NT2/D1 (cell line): ENCODE data around the gene SVBP.

Source experiments
- DNase-seq: peaks from one replicate; pipeline ENCODE4 v3.0.0-alpha.2; 2011; ENCODE audit warnings: low read depth, low spot score
- H3K27me3 ChIP-seq: 2 replicates; pipeline ENCODE4 v1.6.0; 2011; ENCODE audit warnings: mild to moderate bottlenecking; ENCODE audit not compliant: insufficient read length, insufficient read depth
- H3K36me3 ChIP-seq: 2 replicates; pipeline ENCODE4 v1.6.1; 2011; ENCODE audit warnings: mild to moderate bottlenecking, low read length, mixed read lengths; ENCODE audit not compliant: insufficient read depth, insufficient read length
- H3K4me1 ChIP-seq: 2 replicates; pipeline ENCODE4 v1.5.1; 2011; ENCODE audit not compliant: insufficient read depth, insufficient read length
- H3K4me3 ChIP-seq: 2 replicates; pipeline ENCODE4 v1.5.1; 2011; ENCODE audit warnings: low read depth; ENCODE audit not compliant: insufficient read length
- H3K9ac ChIP-seq: 2 replicates; pipeline ENCODE4 v1.6.0; 2011; ENCODE audit warnings: low read depth; ENCODE audit not compliant: insufficient read length
- H3K9me3 ChIP-seq: 2 replicates; pipeline ENCODE4 v1.5.1; 2011; ENCODE audit warnings: mild to moderate bottlenecking, low read length; ENCODE audit not compliant: insufficient read depth
- SUZ12 ChIP-seq: IDR thresholded peaks from 2 replicates; pipeline ENCODE4 v1.6.1; 2011; ENCODE audit not compliant: insufficient read length, insufficient read depth; ENCODE audit errors: extremely low read depth
- YY1 ChIP-seq: IDR thresholded peaks from 2 replicates; pipeline ENCODE4 v1.6.1; 2011; ENCODE audit not compliant: insufficient read length, insufficient read depth
- ZNF274 ChIP-seq: IDR thresholded peaks from 2 replicates; pipeline ENCODE4 v1.6.1; 2011; ENCODE audit warnings: mild to moderate bottlenecking, low read depth, low read length

SVBP gene

DNA sequence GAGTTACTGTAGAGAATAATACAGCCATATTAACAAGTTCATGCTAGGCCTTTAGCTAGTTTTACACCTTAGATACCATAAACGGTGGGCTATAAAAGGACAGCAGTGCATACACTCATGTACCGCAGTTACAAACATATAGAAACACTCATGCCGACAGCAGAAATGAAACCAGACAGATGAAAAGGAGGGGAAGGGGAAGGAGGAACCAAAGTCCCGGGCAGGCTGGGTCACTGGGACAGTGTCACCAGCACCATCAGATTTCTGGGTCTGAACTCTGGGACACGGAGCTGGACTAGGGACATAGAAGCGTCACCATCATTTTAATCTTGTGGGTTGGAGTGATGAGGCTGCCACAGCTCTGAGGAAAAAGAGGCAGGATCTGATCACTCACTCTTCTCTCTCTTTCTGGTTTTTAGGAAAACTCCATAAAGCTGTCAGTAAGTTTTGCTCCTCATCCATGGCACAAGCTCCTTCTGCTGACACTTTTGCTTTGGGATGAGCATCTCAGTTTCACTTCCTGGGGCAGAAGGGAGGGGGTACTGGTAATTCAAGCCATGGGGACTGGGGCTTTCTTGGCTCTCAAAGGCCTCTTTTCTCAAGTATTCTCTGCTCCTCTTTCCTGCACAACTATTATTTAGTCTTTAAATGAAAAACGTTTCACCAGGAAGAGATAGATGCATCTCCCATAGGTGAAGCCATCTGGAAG is 21.4 kb upstream of the SVBP start:
- Histone ChIP-seq H3K36me3 (peaks cover 17% of the 10 kb centered on the region), H3K4me1 (peaks cover 3% of the 10 kb centered on the region), H3K4me3 (no peak overlapping the region), H3K9ac (no peak overlapping the region), H3K27me3 (no peaks in the 10 kb centered on the region), H3K9me3 (no peaks in the 10 kb centered on the region)
- TF ChIP-seq SUZ12 (no peak), ZNF274 (no peak), YY1 (no peak)
- no peak for DNase-seq

DNA sequence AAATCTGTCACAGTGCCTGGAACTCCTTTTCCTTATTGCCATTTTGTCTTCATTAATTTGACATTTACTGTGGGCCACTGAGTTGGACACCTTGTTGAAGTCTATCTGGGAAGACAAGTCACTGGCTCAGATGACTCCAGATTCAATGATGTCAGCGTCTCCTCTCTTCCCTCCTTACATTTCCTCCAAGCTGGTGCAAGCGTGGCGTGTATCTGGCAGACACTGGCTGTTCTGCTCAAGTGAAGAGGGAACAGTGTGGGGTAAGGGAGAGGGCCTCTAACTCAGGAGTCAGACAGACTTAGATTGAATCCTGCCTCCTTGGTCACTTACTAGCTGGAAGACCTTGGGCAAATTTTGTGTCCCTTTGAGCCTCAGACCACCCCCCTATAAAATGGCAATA is 20.5 kb upstream of the SVBP start:
- TF ChIP-seq ZNF274, result no peak
- TF ChIP-seq YY1, result no peak
- TF ChIP-seq SUZ12, result no peak
- Histone ChIP-seq H3K9me3 (no peaks in the 10 kb centered on the region), H3K27me3 (no peaks in the 10 kb centered on the region), H3K36me3 (peaks cover 11% of the 10 kb centered on the region), H3K4me3 (no peak overlapping the region), H3K9ac (no peak overlapping the region), H3K4me1 (peaks cover 3% of the 10 kb centered on the region)
- DNase-seq, result no peak

GRCh38 chr1:42835422-42835821 is 18.2 kb upstream of the SVBP start:
- Histone ChIP-seq H3K9me3 (no peaks in the 10 kb centered on the region), H3K36me3 (no peaks in the 10 kb centered on the region)
- TF ChIP-seq ZNF274 (no peak), YY1 (no peak), SUZ12 (no peak)

GRCh38 chr1:42834803-42835202 is 17.6 kb upstream of the SVBP start:
- no peaks in the 10 kb centered on the region for H3K9me3 ChIP-seq
- H3K27me3 ChIP-seq, result no peaks in the 10 kb centered on the region
- no peaks in the 10 kb centered on the region for H3K36me3 ChIP-seq
- peaks cover 3% of the 10 kb centered on the region for H3K4me1 ChIP-seq
- no peak overlapping the region for H3K4me3 ChIP-seq
- no peak overlapping the region for H3K9ac ChIP-seq
- no peak for DNase-seq
- TF ChIP-seq YY1, result no peak
- TF ChIP-seq ZNF274, result no peak
- no peak for TF ChIP-seq SUZ12

More at GRCh38 chr1:42835422-42835821, 18.2 kb upstream of the SVBP start:
- no peak overlapping the region for H3K4me3 ChIP-seq
- peaks cover 3% of the 10 kb centered on the region for H3K4me1 ChIP-seq
- no peak overlapping the region for H3K9ac ChIP-seq
- no peak for DNase-seq
- no peaks in the 10 kb centered on the region for H3K27me3 ChIP-seq

DNA sequence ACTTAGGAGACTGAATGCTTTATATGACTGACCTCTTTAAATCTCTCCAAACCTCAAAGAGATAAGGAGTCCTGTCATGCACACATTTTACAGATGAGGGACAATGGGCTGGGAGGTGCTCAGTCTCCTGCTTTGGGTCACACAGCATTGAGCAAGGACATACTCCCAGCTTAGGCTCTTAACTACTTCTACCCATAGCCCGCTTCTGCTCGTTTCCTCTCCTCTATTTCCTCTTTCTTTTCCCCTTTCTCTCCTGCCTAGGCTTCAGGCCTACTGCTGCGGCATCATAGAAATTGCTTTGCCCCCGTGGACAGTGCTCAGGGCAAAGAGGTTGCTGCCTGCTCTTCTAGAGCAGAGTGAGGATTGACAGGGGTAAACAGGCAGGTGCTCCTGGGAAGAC is 16.8 kb upstream of the SVBP start:
- Histone ChIP-seq H3K27me3 (no peaks in the 10 kb centered on the region), H3K36me3 (no peaks in the 10 kb centered on the region), H3K9me3 (no peaks in the 10 kb centered on the region), H3K4me3 (no peak overlapping the region), H3K9ac (no peak overlapping the region), H3K4me1 (peaks cover 3% of the 10 kb centered on the region)
- TF ChIP-seq YY1 (no peak), ZNF274 (no peak), SUZ12 (no peak)
- DNase-seq, result no peak

DNA sequence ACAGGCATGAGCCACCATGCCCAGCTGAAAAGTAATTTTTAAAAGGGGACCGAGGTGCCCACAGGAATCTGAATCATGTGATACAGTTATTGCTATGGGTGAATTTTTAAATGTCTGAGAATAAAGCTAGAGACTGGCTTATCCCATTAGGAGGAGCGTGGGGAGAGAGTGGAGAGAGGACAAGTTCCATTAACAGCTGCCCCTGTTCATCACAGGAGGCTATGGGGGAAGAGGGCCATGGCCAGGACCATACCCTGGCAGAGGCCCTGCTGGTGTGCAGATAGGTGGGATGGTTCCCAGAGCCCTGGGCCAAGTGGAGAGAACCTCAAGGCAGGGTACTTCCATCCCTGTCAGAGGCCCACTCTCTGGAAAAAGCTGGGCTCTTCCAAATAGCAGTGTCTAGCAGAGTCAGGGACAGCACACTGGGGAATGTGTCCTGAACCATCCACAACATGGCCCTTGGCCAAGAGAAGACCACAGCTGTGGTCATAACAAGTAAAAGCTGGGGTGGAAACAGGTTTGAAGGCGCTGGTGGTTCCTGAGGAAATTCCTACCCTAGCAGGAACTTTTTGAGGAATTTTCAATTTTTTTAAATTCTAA is 15.5 kb upstream of the SVBP start:
- Histone ChIP-seq H3K36me3 (no peaks in the 10 kb centered on the region), H3K9ac (no peak overlapping the region)

GRCh38 chr1:42831273-42831672 is 14.1 kb upstream of the SVBP start:
- H3K4me1 ChIP-seq, result peaks cover 3% of the 10 kb centered on the region
- no peaks in the 10 kb centered on the region for H3K27me3 ChIP-seq
- no peak overlapping the region for H3K4me3 ChIP-seq
- TF ChIP-seq ZNF274, result no peak
- TF ChIP-seq SUZ12, result no peak
- no peak for TF ChIP-seq YY1
- no peaks in the 10 kb centered on the region for H3K9me3 ChIP-seq
- DNase-seq, result no peak
- no peak overlapping the region for H3K9ac ChIP-seq
- H3K36me3 ChIP-seq, result no peaks in the 10 kb centered on the region

More for the DNA sequence above, 15.5 kb upstream of the SVBP start:
- TF ChIP-seq ZNF274 (no peak), SUZ12 (no peak), YY1 (no peak)
- Histone ChIP-seq H3K4me1 (peaks cover 3% of the 10 kb centered on the region), H3K27me3 (no peaks in the 10 kb centered on the region), H3K4me3 (no peak overlapping the region), H3K9me3 (no peaks in the 10 kb centered on the region)
- DNase-seq, result no peak
